Choroid plexus epithelial cell (primary cell): ENCODE results near the gene FAM47A.

Experiments
- DNase-seq: peaks from one replicate; pipeline ENCODE4 v3.0.0-alpha.2; 2010; ENCODE audit warnings: low read depth
- H3K4me3 ChIP-seq: 2 replicates; pipeline ENCODE4 v1.5.1; 2011; ENCODE audit warnings: low read depth, mild to moderate bottlenecking, control low read depth, low read length, moderate library complexity
- CTCF ChIP-seq: conservative IDR thresholded peaks from 2 replicates; pipeline ENCODE4 v1.5.1; 2011; ENCODE audit warnings: low read depth, mild to moderate bottlenecking, control low read depth, inconsistent platforms, low read length, moderate library complexity

FAM47A gene

DNA sequence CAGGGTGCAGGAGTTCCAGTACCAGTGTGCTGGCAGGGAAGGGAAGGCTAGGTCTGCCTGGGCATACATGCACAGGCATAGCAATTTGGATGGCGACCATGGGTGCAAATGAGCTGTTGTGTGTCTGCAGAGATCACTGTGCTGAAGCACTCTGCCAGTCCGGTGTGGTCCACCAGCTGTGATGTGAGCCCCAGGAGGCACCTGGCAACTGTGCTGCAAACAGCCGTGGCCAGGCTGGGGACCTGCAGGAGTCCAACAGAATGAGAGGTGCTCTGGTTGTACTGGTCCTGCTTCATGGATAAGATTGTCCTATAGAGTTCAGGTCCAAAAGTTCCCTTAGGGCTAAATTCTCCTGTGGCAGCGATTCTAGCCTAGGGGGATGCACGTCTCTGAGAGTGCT, 6.1 kb downstream of the FAM47A start:
- DNase-seq = no peak
- no peak for TF ChIP-seq CTCF
- no peak overlapping the region for H3K4me3 ChIP-seq

DNA sequence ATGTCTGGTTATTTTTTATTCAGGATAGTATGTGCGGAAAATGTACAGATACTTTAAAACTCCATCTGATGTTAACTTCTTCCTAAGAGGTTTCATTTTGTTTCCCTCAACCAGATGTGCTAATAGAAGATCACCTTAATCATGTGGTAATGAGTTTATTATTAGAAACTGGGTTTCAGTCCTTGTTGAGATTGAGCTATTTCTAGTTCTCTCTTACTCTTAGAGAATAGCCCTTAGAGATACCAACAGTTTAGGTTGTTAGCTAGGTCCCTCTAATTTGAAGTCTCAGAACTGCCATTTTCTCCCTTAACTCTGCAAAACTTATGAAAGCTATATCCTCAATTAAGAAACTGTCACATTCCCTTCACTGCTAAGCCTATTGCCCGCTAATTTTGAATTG, 13.0 kb downstream of the FAM47A start:
- no peak for DNase-seq
- TF ChIP-seq CTCF = no peak

DNA sequence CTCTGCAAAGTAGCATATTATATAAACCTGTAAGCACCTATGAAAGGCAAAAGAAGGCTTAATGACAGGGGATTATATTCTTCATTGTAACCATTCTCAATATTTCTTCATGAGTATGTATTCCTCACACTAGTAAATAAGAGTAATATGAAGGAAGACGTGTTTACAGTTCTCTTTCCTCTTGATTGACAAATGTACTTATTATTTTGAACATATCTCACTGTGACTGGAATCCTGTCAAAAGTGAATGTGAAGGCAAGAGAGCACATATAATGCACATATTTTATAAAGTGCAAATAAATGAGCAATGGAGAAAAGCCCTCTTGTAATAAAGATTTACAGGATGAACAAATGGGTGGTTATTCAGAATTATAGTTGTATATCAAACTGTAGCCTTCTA, 19.7 kb downstream of the FAM47A start:
- no peak for DNase-seq
- no peak for TF ChIP-seq CTCF
- no peak overlapping the region for H3K4me3 ChIP-seq

More for the DNA sequence above, 13.0 kb downstream of the FAM47A start:
- no peak overlapping the region for H3K4me3 ChIP-seq
